ENCODE results near the gene WFDC1. TPM values are rescaled to one million over a fixed set of nuclear protein-coding genes. Genes with fewer than 3 reads are reported as not detected.
"Not testable (repeated sequence)": the region's sequence is repeated elsewhere in the genome, so short reads cannot be mapped to it uniquely, and the experiment has no call there.

Gene WFDC1
- polyA plus RNA-seq, 1 experiment, result 19.9 TPM

DNA sequence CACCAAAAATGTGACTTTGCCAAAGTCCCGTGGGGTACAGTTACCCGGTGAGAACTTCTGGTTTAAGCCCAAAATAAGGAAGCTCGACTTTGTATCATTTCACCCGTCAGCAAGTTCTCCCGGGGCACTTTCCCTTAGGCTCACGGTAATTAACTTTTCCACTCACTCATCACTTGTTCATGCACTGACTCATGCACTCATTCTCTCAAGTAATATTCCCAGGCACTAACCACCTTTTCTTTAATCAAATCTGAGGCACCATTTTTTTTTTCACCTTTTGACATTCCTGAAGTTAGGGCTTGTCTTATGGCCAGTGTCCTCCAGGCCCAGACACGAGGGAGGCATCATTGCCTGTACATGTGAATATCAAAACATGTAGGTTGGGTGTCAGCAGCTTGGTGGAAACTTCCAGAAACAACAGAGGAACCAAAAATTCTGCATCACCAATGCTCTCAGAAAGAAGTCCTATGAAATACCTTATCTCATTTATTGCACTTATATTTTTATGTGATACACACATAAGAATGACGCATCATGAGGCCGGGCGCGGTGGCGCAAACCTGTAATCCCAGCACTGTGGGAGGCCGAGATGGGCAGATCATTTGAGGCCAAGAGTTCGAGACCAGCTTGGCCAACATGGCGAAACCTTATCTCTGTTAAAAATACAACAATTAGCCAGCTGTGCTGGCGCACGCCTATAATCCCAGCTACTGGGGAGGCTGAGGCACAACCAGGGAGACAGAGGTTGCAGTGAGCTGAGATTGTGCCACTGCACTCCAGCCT is 37.5 kb downstream of the WFDC1 start:
- ChIA-PET CTCF (interaction anchor here (1.8 kb wide), 1 partner anchor 145 kb away, joined by 4 read pairs; the partner anchor contains the start of gene TAF1C), POLR2A (interaction anchor here (0.8 kb wide), 1 partner anchor 25 kb away, joined by 5 read pairs; no protein-coding TSS in a partner anchor)
- no peak for DNase-seq (ENCODE audit: low read depth, low spot score)
- Histone ChIP-seq H3K27me3 (ENCODE audit: control insufficient read depth, insufficient read depth, low read length) (peaks cover 3% of the 10 kb centered on the region), H3K4me3 (ENCODE audit: low read depth, low read length) (no peak overlapping the region), H3K27ac (ENCODE audit: low read depth, low read length) (no peak overlapping the region), H3K9me3 (ENCODE audit: control insufficient read depth, insufficient read depth, low read length) (no peaks in the 10 kb centered on the region)
- TF ChIP-seq, protein P1, sequence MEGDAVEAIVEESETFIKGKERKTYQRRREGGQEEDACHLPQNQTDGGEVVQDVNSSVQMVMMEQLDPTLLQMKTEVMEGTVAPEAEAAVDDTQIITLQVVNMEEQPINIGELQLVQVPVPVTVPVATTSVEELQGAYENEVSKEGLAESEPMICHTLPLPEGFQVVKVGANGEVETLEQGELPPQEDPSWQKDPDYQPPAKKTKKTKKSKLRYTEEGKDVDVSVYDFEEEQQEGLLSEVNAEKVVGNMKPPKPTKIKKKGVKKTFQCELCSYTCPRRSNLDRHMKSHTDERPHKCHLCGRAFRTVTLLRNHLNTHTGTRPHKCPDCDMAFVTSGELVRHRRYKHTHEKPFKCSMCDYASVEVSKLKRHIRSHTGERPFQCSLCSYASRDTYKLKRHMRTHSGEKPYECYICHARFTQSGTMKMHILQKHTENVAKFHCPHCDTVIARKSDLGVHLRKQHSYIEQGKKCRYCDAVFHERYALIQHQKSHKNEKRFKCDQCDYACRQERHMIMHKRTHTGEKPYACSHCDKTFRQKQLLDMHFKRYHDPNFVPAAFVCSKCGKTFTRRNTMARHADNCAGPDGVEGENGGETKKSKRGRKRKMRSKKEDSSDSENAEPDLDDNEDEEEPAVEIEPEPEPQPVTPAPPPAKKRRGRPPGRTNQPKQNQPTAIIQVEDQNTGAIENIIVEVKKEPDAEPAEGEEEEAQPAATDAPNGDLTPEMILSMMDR (IDR thresholded peaks at IDR 0.05; ENCODE audit: low read depth, low read length), result no peak

DNA sequence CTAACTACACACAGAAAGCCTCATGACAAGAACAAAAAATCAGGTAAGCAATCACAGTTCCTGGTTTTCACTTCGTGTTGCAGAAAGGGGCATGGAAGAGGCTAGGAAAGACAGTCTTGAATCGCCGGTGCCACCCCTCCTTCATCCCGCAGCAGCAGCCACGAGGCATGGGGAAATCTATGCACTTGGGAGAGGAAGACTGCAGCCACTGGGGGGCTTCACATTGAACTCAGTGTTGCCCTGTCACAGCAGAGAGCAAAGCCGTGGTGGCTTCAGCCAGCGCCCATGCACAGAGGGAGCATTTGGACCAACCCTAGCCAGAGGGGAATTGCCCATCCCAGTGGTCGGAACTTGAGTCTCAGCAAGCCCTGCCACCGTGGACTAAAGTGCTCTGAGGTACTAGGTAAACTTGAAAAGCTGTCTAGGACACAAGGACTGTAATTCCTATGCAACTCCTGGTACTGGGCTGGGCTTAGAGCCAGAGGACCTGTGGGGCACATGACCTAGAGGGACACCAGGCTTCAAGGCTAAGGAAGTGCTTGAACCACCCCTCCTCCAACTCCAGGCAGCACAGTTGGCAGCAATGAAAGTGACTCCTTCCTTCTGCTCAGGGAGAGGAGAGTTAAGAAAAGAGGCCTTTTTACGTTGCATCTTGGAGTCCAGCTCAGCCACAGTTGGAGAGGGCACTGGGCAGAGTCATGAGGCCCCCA is 38.5 kb downstream of the WFDC1 start:
- Histone ChIP-seq H3K4me3 (ENCODE audit: low read depth, low read length) (no peak overlapping the region), H3K9me3 (ENCODE audit: control insufficient read depth, insufficient read depth, low read length) (peaks cover 4% of the 10 kb centered on the region; the same call in 1 of the 2 replicates), H3K27me3 (ENCODE audit: control insufficient read depth, insufficient read depth, low read length) (peaks cover 3% of the 10 kb centered on the region), H3K27ac (ENCODE audit: low read depth, low read length) (no peak overlapping the region)
- no peak for DNase-seq (ENCODE audit: low read depth, low spot score)
- ChIA-PET CTCF (no interaction called here), POLR2A (no interaction called here)
- TF ChIP-seq, protein P1 (IDR thresholded peaks at IDR 0.05; ENCODE audit: low read depth, low read length), result no peak

DNA sequence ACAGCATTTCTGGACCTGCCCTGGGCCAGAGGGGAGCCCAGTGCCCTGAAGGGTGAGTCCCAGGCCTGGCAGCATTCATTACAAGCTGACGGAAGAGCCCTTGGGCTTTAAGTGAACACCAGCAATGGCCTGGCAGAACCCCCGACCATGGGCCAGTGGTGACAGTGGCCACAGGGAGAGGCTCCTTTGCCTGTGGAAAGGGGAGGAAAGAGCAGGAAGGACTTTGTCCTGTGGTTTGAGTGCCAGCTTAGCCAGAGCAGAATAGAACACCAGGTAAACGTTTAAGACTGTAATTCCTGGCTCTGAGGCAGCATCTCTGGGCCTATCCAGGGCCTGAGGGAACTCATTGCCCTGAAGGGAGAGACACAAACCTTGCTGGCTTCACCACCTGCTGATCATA is 39.4 kb downstream of the WFDC1 start:
- peaks cover 4% of the 10 kb centered on the region; the same call in 1 of the 2 replicates for H3K9me3 ChIP-seq (ENCODE audit: control insufficient read depth, insufficient read depth, low read length)
- POLR2A ChIA-PET, result no interaction called here

DNA sequence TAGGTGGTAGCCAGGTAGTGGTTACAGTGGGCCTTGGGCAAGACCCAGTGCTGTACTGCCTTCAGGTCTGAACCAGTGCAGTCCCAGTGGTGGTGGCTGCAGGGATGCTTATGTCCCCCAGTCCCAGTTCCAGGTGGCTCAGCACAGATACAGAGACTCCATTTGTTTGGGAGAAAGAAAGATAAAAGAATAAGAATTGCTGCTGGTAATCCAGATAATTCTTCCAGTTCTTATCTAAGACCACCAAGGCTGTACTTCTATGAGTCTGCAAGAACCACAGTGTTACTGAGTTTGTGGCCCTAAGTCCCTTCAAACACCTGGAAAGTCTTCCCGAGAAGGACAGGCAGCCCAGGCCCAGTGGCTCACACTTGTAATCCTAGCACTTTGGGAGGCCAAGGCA is 39.8 kb downstream of the WFDC1 start:
- DNase-seq (ENCODE audit: low read depth, low spot score), result no peak
- H3K27ac ChIP-seq (ENCODE audit: low read depth, low read length), result no peak overlapping the region
- CTCF ChIA-PET, result no interaction called here
- POLR2A ChIA-PET, result no interaction called here
- TF ChIP-seq, protein P1 (IDR thresholded peaks at IDR 0.05; ENCODE audit: low read depth, low read length), result no peak
- H3K4me3 ChIP-seq (ENCODE audit: low read depth, low read length), result no peak overlapping the region
- H3K9me3 ChIP-seq (ENCODE audit: control insufficient read depth, insufficient read depth, low read length), result peaks cover 4% of the 10 kb centered on the region; the same call in 1 of the 2 replicates
- peaks cover 7% of the 10 kb centered on the region for H3K27me3 ChIP-seq (ENCODE audit: control insufficient read depth, insufficient read depth, low read length)

More for the DNA sequence above, 39.4 kb downstream of the WFDC1 start:
- TF ChIP-seq, protein P1 (IDR thresholded peaks at IDR 0.05; ENCODE audit: low read depth, low read length), result no peak
- CTCF ChIA-PET, result no interaction called here
- Histone ChIP-seq H3K27me3 (ENCODE audit: control insufficient read depth, insufficient read depth, low read length) (peaks cover 3% of the 10 kb centered on the region), H3K27ac (ENCODE audit: low read depth, low read length) (no peak overlapping the region), H3K4me3 (ENCODE audit: low read depth, low read length) (no peak overlapping the region)
- no peak for DNase-seq (ENCODE audit: low read depth, low spot score)

DNA sequence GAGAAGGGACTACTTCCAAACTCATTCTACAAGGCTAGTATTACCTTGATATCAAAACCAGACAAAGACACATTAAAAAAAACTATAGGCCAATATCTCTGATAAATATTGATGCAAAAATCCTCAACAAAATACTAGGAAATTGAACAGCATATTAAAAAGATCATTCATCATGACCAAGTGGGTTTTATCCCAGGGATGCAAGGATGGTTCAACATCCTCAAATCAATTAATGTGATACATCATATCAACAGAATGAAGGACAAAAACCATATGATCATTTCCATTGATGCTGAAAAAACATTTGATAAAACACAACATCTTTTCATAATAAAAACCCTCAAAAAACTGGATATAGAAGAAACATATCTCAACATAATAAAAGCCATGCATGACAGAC is 42.6 kb downstream of the WFDC1 start:
- H3K4me3 ChIP-seq (ENCODE audit: low read depth, low read length); DNase-seq (ENCODE audit: low read depth, low spot score); CTCF ChIA-PET; H3K9me3 ChIP-seq (ENCODE audit: control insufficient read depth, insufficient read depth, low read length); POLR2A ChIA-PET; H3K27ac ChIP-seq (ENCODE audit: low read depth, low read length): not testable (repeated sequence)
- peaks cover 15% of the 10 kb centered on the region for H3K27me3 ChIP-seq (ENCODE audit: control insufficient read depth, insufficient read depth, low read length)

Measured in AG04450 (cell line).